ENCODE measurements around the gene ATCAY.

DNA sequence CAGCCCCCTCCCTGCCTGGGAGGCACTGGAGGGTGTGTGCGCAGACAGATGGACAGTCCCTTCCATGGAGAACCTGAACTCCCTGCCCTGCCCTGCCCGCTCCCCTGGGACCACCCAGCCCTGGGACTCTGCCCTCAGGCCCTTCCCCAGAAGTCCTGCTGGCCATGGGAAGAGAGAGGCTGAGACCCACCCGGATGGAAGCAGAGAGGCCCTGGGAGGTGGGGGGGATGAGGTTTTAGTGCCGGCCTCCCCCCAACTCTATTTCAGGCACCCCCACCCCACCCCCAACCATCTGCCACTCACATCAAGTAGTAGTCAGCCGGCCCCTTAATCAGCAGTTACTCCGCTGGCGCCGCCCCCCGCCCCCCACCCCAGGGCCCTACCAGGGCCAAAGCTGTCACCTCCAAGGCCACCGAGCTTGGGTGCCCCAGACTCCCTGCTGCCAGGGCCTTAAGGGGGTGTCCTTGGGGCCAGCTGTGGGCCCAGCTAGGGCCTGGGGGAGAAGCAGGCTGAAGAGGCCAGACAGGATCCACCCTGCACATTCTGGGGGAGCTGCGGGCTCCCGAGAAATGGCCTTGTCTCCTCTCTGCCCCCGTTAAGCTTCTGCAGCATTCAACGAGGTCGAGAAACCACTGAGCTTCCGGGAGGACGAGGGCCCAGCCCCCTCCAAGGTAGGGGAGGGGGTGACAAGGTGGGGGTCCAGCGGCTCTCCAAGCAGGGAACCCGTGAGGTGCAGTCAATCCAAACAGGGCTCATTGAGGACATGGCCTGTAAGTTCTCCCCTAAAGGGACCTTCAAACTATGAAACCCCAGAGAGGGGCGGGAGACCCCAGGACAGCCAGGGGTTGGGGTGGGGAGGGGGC, 69.7 kb downstream of the ATCAY start:
- no peak for TF ChIP-seq POLR2A (IDR thresholded peaks at IDR 0.05)
- TF ChIP-seq, protein P1, sequence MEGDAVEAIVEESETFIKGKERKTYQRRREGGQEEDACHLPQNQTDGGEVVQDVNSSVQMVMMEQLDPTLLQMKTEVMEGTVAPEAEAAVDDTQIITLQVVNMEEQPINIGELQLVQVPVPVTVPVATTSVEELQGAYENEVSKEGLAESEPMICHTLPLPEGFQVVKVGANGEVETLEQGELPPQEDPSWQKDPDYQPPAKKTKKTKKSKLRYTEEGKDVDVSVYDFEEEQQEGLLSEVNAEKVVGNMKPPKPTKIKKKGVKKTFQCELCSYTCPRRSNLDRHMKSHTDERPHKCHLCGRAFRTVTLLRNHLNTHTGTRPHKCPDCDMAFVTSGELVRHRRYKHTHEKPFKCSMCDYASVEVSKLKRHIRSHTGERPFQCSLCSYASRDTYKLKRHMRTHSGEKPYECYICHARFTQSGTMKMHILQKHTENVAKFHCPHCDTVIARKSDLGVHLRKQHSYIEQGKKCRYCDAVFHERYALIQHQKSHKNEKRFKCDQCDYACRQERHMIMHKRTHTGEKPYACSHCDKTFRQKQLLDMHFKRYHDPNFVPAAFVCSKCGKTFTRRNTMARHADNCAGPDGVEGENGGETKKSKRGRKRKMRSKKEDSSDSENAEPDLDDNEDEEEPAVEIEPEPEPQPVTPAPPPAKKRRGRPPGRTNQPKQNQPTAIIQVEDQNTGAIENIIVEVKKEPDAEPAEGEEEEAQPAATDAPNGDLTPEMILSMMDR (IDR thresholded peaks at IDR 0.05) = no peak

All from esophagus squamous epithelium (tissue), 4 donors.